ENCODE data around the gene TPD52L1. TPM values are rescaled to one million over a fixed set of nuclear protein-coding genes. Genes with fewer than 3 reads are reported as not detected.

The TPD52L1 gene
- total RNA-seq, 1 donor from 2014 or later = 67.3 TPM

GRCh38 chr6:125293587-125293986, 140.0 kb downstream of the TPD52L1 start:
- no peak for DNase-seq (ENCODE audit: low read depth)
- TF ChIP-seq CTCF (conservative IDR thresholded peaks at IDR 0.05; ENCODE audit: low read depth, low read length) = no peak
- H3K4me3 ChIP-seq (ENCODE audit: low read depth, low read length) = no peak overlapping the region

GRCh38 chr6:125294036-125294435, 140.5 kb downstream of the TPD52L1 start:
- DNase-seq (ENCODE audit: low read depth) = no peak
- no peak for TF ChIP-seq CTCF (conservative IDR thresholded peaks at IDR 0.05; ENCODE audit: low read depth, low read length)
- H3K4me3 ChIP-seq (ENCODE audit: low read depth, low read length) = no peak overlapping the region

- no peak for TF ChIP-seq CTCF (conservative IDR thresholded peaks at IDR 0.05; ENCODE audit: low read depth, low read length)
- no peak overlapping the region for H3K4me3 ChIP-seq (ENCODE audit: low read depth, low read length)
- no peak for DNase-seq (ENCODE audit: low read depth)
Measured at GRCh38 chr6:125294925-125295324, 141.4 kb downstream of the TPD52L1 start.

GRCh38 chr6:125296471-125296870, 142.9 kb downstream of the TPD52L1 start:
- TF ChIP-seq CTCF (conservative IDR thresholded peaks at IDR 0.05; ENCODE audit: low read depth, low read length) = no peak
- H3K4me3 ChIP-seq (ENCODE audit: low read depth, low read length) = no peak overlapping the region
- no peak for DNase-seq (ENCODE audit: low read depth)

- no peak for TF ChIP-seq CTCF (conservative IDR thresholded peaks at IDR 0.05; ENCODE audit: low read depth, low read length)
- no peak for DNase-seq (ENCODE audit: low read depth)
Measured at GRCh38 chr6:125299257-125299656, 145.7 kb downstream of the TPD52L1 start.

GRCh38 chr6:125300992-125301434, 147.4 kb downstream of the TPD52L1 start:
- peak overlapping the region; percentile 78 for H3K4me3 ChIP-seq (ENCODE audit: low read depth, low read length)
- DNase-seq (ENCODE audit: low read depth) = no peak
- no peak for TF ChIP-seq CTCF (conservative IDR thresholded peaks at IDR 0.05; ENCODE audit: low read depth, low read length)

More at GRCh38 chr6:125299257-125299656, 145.7 kb downstream of the TPD52L1 start:
- H3K4me3 ChIP-seq (ENCODE audit: low read depth, low read length) = no peak overlapping the region
